GM13977 (cell line): Measurements from ENCODE around the gene SLC9B1.
"Not testable (repeated sequence)": the region's sequence is repeated elsewhere in the genome, so short reads cannot be mapped to it uniquely, and the experiment has no call there.

Experiments
- DNase-seq: peaks from one replicate; pipeline ENCODE4 v3.0.0; 2012; ENCODE audit warnings: low spot score
- in situ Hi-C: fragments of 300-500 bp; cut with MboI; formaldehyde crosslinking; loops from one replicate; pipeline ENCODE4 v1.12.0; 2022; ENCODE audit warnings: low sequenced_read_pairs, low pct_unique_long_range_greater_than_20kb, mixed read lengths, inconsistent platforms; ENCODE audit not compliant: unreplicated experiment
- TF ChIP-seq, protein P1 (sequence below): IDR thresholded peaks from 2 replicates; pipeline ENCODE4 v1.5.1; 2012; ENCODE audit warnings: mild to moderate bottlenecking, control low read depth; ENCODE audit not compliant: insufficient read depth; ENCODE audit errors: extremely low read depth, missing control alignments

The SLC9B1 gene

GRCh38 chr4:102935716-102936115, 83.8 kb downstream of the SLC9B1 start:
- TF ChIP-seq, protein P1, sequence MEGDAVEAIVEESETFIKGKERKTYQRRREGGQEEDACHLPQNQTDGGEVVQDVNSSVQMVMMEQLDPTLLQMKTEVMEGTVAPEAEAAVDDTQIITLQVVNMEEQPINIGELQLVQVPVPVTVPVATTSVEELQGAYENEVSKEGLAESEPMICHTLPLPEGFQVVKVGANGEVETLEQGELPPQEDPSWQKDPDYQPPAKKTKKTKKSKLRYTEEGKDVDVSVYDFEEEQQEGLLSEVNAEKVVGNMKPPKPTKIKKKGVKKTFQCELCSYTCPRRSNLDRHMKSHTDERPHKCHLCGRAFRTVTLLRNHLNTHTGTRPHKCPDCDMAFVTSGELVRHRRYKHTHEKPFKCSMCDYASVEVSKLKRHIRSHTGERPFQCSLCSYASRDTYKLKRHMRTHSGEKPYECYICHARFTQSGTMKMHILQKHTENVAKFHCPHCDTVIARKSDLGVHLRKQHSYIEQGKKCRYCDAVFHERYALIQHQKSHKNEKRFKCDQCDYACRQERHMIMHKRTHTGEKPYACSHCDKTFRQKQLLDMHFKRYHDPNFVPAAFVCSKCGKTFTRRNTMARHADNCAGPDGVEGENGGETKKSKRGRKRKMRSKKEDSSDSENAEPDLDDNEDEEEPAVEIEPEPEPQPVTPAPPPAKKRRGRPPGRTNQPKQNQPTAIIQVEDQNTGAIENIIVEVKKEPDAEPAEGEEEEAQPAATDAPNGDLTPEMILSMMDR: no peak

DNA sequence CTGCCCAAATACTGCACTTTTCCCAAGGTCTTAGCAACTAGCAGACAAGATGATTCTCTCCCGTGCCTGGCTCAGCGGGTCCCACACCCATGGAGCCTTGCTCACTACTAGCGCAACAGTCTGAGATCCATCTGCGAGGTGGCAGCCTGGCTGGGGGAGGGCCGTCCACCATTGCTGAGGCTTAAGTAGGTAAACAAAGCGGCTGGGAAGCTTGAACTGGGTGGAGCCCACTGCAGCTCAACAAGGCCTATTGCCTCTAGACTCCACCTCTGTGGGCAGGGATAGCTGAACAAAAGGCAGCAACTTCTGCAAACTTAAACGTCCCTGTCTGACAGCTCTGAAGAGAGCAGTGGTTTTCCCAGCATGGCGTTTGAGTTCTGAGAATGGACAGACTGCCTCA, 99.8 kb downstream of the SLC9B1 start:
- DNase-seq, in situ Hi-C loops: not testable (repeated sequence)

More at GRCh38 chr4:102935716-102936115, 83.8 kb downstream of the SLC9B1 start:
- in situ Hi-C loops: no loop called here
- DNase-seq: no peak

DNA sequence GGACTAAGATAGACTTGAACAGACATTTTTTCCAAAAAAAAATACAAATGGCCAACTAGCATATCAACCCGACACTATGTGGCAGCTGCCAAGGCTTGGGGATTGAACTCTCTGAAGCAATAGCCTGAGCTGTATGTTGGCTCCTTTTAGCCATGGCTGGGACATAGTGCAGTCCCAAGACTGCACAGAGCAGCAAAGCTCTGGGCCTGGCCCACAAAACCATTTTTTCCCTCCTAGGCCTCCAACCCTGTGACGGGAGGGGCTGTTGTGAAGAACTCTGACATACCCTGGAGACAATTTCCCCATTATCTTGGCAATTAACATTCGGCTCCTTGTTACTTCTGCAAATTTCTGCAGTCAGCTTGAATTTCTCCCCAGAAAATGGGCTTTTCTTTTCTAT, 100.6 kb downstream of the SLC9B1 start:
- in situ Hi-C loops: no loop called here
- TF ChIP-seq, protein P1: no peak
- no peak for DNase-seq

DNA sequence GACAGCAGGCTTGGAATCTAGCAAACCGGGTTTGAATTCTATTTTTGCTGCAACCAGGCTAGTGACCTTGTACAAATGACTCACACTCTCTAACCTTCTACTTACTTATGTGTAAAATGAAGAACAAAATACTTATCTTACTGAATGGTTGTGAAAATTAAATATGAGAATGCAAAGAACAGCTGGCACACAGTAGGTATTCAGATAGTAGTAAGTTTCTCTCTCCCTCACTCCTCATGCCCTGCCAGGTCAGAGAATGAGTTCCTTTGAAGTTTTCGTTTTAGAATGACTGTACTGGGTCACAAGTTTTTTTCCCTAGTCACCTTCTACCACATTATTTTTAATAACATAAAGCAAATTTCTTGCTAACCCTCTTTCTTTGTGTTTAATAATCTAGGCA, 117.7 kb downstream of the SLC9B1 start:
- TF ChIP-seq, protein P1: no peak
- in situ Hi-C loops: no loop called here
- no peak for DNase-seq

- DNase-seq, in situ Hi-C loops: not testable (repeated sequence)
These were observed 121.9 kb downstream of the SLC9B1 start for GRCh38 chr4:102897610-102898009.

DNA sequence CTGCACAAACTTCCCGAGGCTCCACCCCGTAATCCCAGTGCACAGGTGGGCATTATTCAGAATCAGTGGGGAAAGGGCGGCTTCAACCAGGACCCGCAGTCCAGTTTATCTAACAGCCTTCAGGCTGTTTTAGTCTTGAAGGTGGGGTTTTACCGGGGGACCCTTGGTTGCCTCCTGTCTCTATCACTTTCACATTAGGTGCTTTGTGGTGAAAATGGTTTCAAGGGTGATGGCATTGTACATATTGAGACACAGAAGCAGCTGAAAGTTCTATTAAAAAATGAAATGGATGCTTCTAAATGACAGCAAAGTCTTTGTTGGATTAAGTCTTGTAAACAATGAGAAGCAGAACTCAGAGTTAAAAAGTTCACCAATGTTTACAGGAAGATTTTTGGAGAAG, 123.0 kb downstream of the SLC9B1 start:
- DNase-seq: peak; percentile 13
- in situ Hi-C loops: not testable (repeated sequence)

GRCh38 chr4:102889866-102890265, 129.6 kb downstream of the SLC9B1 start:
- DNase-seq, in situ Hi-C loops: not testable (repeated sequence)

DNA sequence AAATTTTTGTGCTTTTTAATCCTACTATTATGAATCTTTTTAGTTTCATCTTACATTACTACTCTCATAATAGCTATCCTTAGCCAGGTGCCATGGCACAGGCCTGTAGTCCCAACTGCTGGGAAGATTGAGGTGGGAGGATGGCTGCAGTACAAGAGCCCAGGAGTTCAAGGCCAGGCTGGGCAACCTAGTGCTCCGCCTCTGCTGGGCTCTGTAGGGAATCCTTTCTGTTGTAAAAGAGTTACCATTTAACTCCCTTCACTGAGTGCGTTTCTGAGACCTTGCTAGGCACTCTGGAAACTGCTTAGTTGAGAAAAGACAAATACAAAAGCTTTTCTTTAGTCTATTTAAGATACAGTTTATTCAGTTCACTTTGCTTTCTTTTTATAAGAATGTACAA, 130.9 kb downstream of the SLC9B1 start:
- in situ Hi-C loops, DNase-seq: not testable (repeated sequence)

GRCh38 chr4:102883278-102883677, 136.2 kb downstream of the SLC9B1 start:
- TF ChIP-seq, protein P1: no peak
- in situ Hi-C loops: no loop called here
- no peak for DNase-seq

DNA sequence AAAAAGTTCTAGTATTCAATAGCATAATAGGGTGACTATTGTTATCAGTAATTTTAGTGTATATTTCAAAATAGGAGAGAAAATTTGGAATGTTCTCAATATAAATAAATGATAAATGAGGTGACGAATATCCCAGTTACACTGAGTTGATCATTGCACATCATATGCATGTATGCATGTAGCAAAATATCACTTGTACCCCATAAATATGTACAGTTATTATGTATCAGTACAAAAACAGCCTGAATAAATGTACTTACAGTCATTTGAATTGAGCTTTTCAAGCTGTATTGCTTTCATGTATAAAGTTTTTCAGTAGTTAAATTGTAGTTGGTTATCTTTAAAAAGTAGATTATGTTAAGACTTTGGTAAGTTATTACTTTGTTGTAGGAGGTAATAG, 138.2 kb downstream of the SLC9B1 start:
- DNase-seq: no peak
- TF ChIP-seq, protein P1: no peak
- in situ Hi-C loops: no loop called here
